Ascending aorta (tissue), 2 donors: Measurements from ENCODE around the gene ZFR2. TPM values are rescaled to one million over a fixed set of nuclear protein-coding genes. Genes with fewer than 3 reads are reported as not detected.

ENCODE experiments used
- DNase-seq, 2 donors: peaks; one replicate each; pipeline ENCODE4 v3.0.0-alpha.2; 2019; ENCODE audit warnings: low spot score in 2 of 2
- H3K27ac ChIP-seq, 2 donors: fragments of 200-600 bp; sonication (generic); one replicate each; pipeline ENCODE4 v1.5.1; 2016 to 2017; ENCODE audit warnings: mild to moderate bottlenecking in 1 of 2
- H3K27me3 ChIP-seq: fragments of 200-600 bp; sonication (generic); one replicate; pipeline ENCODE4 v1.5.1; 2017
- H3K36me3 ChIP-seq, 2 donors: fragments of 200-600 bp; sonication (generic); one replicate each; pipeline ENCODE4 v1.5.1; 2016
- H3K4me1 ChIP-seq, 2 donors: fragments of 200-600 bp; sonication (generic); one replicate each; pipeline ENCODE4 v1.5.1; 2016 to 2017; ENCODE audit warnings: mild to moderate bottlenecking in 1 of 2
- H3K4me3 ChIP-seq, 2 donors: fragments of 200-600 bp; sonication (generic); one replicate each; pipeline ENCODE4 v1.5.1; 2016 to 2017; ENCODE audit warnings: mild to moderate bottlenecking in 1 of 2
- H3K9me3 ChIP-seq, 2 donors: fragments of 200-600 bp; sonication (generic); one replicate each; pipeline ENCODE4 v1.5.1; 2016
- CTCF ChIP-seq, 3 experiments: fragments of 200-600 bp in 2 of 3; fragments of 450-650 bp in 1 of 3; sonication (generic) in 2 of 3; IDR thresholded peaks; one replicate each; pipeline ENCODE4 v1.5.1; 2016 to 2019; ENCODE audit warnings: antibody characterized with exemption in 3 of 3, mild to moderate bottlenecking in 1 of 3, moderate library complexity in 1 of 3
- intact Hi-C: fragments of 100-400 bp; cut with DNase I; formaldehyde crosslinking; loops from one replicate; pipeline ENCODE4 v1.15.1; 2023
- total RNA-seq: library from RNA; depleted of rRNA; stranded (reverse); fragments of >200 nt; gene quantifications from one replicate; pipeline ENCODE4 v1.1.0, GENCODE V29; 2016

Gene ZFR2
- total RNA-seq, 1 donor from 2014 or later, result not detected

GRCh38 chr19:3857449-3858003 is 11.3 kb downstream of the ZFR2 start:
- H3K4me1 ChIP-seq, result no peaks in the 10 kb centered on the region
- no peak for TF ChIP-seq CTCF (IDR thresholded peaks at IDR 0.05)
- H3K9me3 ChIP-seq, result peaks cover 0 to under 1% of the 10 kb centered on the region in 2 donors
- no peak for DNase-seq
- intact Hi-C loops, result no loop called here
- H3K27me3 ChIP-seq, result no peaks in the 10 kb centered on the region
- no peak overlapping the region for H3K4me3 ChIP-seq
- no peaks in the 10 kb centered on the region for H3K36me3 ChIP-seq
- no peak overlapping the region for H3K27ac ChIP-seq

GRCh38 chr19:3855320-3855719 is 13.5 kb downstream of the ZFR2 start:
- no peak for DNase-seq
- H3K27me3 ChIP-seq, result no peaks in the 10 kb centered on the region
- peaks cover 11 to 16% of the 10 kb centered on the region in 2 donors for H3K9me3 ChIP-seq
- no peak for TF ChIP-seq CTCF (IDR thresholded peaks at IDR 0.05)
- H3K4me1 ChIP-seq, result no peaks in the 10 kb centered on the region
- no peak overlapping the region for H3K4me3 ChIP-seq
- intact Hi-C loops, result no loop called here
- H3K27ac ChIP-seq, result no peak overlapping the region
- no peaks in the 10 kb centered on the region for H3K36me3 ChIP-seq

GRCh38 chr19:3852614-3853254 is 16.1 kb downstream of the ZFR2 start:
- no peak for TF ChIP-seq CTCF (IDR thresholded peaks at IDR 0.05)
- intact Hi-C loops, result no loop called here
- no peaks in the 10 kb centered on the region for H3K27me3 ChIP-seq
- H3K27ac ChIP-seq, result no peak overlapping the region
- DNase-seq, result no peak
- H3K4me1 ChIP-seq, result no peaks in the 10 kb centered on the region
- H3K4me3 ChIP-seq, result no peak overlapping the region
- no peaks in the 10 kb centered on the region for H3K36me3 ChIP-seq
- peaks cover 11 to 16% of the 10 kb centered on the region in 2 donors for H3K9me3 ChIP-seq

GRCh38 chr19:3852177-3852511 is 16.7 kb downstream of the ZFR2 start:
- DNase-seq, result no peak
- H3K9me3 ChIP-seq, result peaks cover 11 to 16% of the 10 kb centered on the region in 2 donors
- intact Hi-C loops, result no loop called here
- H3K27ac ChIP-seq, result no peak overlapping the region
- no peak overlapping the region for H3K4me3 ChIP-seq
- no peaks in the 10 kb centered on the region for H3K4me1 ChIP-seq
- no peaks in the 10 kb centered on the region for H3K36me3 ChIP-seq
- no peaks in the 10 kb centered on the region for H3K27me3 ChIP-seq
- no peak for TF ChIP-seq CTCF (IDR thresholded peaks at IDR 0.05)

- Histone ChIP-seq H3K4me3 (no peak overlapping the region), H3K4me1 (no peaks in the 10 kb centered on the region), H3K27ac (no peak overlapping the region), H3K36me3 (no peaks in the 10 kb centered on the region), H3K27me3 (no peaks in the 10 kb centered on the region), H3K9me3 (peaks cover 11 to 16% of the 10 kb centered on the region in 2 donors)
- intact Hi-C loops, result no loop called here
- TF ChIP-seq CTCF (IDR thresholded peaks at IDR 0.05), result no peak
- no peak for DNase-seq
These were observed 17.3 kb downstream of the ZFR2 start for GRCh38 chr19:3851254-3852176.
